ENCODE data around the gene GTSE1.

DNA sequence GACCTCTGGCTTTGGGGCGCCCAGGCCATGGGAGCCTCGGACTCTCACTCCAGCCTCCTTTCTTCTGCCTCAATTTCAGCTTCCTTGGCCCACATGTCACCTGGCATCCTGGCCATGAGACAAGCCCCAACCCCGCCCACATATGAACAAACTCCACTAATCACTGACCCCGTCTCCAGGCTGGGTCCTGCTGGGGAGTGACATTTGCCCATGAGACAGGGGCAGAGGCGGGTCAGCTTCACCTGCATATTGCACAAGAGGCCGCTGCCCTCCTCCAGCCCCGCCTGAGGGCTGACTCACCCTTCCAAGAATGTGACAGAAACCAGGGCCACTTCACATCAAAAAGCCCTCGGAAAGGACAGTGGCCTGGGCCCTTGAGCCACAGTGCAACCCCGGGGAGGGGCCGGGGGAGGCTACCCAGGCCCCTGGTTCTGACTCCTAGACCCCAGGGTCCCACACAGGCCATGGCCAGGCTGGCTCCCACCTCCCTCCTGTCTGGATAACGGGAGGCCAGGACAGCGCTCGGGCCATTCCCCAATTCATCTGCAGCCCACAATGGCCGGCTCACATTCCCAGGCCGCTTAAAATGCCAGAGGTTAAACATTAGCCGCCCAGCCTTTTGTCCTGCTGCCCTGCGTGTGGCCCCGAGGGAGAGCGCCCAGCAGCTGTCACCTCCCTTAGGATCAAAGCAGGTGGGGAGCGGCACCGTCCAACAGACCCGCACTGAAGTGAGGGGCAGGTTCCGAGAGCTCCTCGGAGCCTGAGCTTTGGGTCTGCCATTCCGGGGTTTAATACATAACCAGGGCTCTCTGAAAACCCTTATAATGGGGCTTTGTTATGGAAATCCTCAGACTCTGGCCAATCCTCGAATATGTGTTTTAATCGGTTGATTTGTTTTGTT is 81.1 kb downstream of the GTSE1 start:
- TF ChIP-seq CTCF (optimal IDR thresholded peaks at IDR 0.05 in 1 of 3, IDR thresholded peaks at IDR 0.05 in 1 of 3, conservative IDR thresholded peaks at IDR 0.05 in 1 of 3; ENCODE audit: extremely low read depth in 1 of 3, insufficient read depth in 2 of 3, low read length in 3 of 3) (no peak), EZH2 (IDR thresholded peaks at IDR 0.05; ENCODE audit: low read length) (no peak)
